Anterior cingulate cortex (tissue), 58 donors: ENCODE data around the gene MANF.
"Not testable (repeated sequence)": the region's sequence is repeated elsewhere in the genome, so short reads cannot be mapped to it uniquely, and the experiment has no call there.

ENCODE experiments used
- DNase-seq, 58 donors: peaks; one replicate each; lab custom pipeline; 2025; lab: John Stamatoyannopoulos, UW

Gene MANF

GRCh38 chr3:51384726-51385473, at the start of gene MANF:
MANF (plus strand) TSS chr3:51385291; CDS start chr3:51385343, 52 bp downstream.
- peak; percentile 84 to 99 (median 98) for DNase-seq

GRCh38 chr3:51336261-51336660, 48.8 kb upstream of the MANF start:
- DNase-seq, result no peak

- no peak for DNase-seq
Observed at GRCh38 chr3:51337666-51338065, 47.4 kb upstream of the MANF start.

DNA sequence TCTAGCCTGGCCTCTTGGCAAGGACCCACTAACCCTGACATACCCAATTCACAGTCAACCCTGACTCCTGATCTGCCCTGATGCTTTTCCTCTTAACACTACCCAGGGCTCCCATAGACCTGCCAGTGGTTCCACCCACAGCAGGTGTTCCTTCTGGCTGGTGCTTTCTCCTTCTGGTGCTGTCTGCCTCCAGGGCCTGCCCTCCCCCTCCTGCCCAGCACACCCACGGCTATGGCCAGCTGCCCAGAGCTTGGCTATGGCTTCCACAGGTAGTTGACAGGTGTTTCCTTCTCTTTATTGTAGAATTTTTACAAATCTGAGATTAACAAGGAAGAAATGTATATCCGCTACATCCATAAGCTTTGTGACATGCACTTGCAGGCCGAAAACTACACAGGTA, 46.5 kb upstream of the MANF start:
- DNase-seq, result no peak

DNA sequence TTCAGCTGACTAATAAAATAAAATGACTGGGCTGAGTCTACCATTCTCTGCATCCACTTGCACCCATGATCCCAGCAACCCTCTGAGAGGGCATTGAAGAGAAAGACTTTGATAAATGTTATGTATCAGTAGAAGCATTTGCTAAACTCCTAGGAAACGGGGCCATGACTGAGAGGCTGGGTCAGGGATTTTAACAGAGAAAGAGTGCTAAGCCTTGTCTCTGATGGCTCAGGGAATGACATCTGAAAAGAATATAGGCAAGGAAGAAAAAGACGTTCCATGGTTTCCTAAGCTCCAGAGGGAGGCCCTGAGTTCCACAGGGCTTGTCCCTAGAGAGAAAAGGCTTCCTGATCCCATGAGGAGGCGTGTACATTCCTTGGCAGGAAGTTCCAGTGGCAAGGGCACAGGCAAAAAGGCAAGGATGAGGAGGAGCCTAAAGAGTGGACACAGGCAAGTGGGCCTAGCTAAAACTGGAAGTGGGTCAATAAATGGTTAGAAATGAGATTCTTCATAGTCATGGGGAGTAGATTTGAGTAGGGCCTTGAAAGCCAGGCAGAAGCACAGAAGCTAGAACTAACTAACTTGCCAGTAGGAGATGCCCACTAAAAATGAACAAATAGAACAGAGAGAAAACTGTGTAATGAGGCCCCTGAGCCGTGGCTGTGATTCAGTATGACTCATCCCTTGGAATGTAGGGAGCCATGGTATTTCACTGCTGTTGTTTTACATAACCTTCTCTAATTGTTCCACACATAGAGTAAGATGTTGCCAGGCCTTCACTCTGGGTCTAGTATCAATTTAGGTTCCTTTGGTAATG, 44.9 kb upstream of the MANF start:
- peak in 14 of 58 donors; percentile 3 to 57 (median 22) for DNase-seq

DNA sequence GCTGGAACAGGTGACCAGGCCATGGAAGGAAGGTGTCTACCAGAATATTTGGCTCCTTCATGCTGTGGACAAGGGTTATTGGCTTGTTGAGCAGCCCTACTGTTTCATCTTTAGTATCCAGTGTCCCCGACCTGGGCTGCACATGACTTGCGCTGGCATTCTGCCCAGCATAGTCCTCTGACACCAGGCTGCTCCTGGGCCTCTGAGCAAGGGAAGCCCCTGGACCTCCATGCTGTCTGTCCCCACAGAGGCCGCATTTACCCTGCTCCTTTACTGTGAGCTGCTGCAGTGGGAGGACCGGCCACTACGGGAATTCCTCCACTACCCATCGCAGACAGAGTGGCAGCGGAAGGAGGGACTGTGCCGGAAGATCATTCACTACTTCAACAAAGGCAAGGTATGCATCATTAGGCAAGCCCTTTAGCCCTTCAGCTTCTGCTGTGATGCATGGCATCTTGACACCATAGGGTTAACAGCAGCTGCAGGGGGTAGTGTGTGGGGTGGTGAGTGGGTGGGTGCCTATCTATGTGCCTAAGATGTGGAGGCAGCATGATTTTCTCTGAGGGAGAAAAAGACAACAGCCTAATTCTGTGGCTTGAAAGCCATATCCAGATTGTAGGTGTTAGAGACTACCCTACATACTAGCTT, 44.0 kb upstream of the MANF start:
- DNase-seq, result peak in 1 of 58 donors; percentile 23

DNA sequence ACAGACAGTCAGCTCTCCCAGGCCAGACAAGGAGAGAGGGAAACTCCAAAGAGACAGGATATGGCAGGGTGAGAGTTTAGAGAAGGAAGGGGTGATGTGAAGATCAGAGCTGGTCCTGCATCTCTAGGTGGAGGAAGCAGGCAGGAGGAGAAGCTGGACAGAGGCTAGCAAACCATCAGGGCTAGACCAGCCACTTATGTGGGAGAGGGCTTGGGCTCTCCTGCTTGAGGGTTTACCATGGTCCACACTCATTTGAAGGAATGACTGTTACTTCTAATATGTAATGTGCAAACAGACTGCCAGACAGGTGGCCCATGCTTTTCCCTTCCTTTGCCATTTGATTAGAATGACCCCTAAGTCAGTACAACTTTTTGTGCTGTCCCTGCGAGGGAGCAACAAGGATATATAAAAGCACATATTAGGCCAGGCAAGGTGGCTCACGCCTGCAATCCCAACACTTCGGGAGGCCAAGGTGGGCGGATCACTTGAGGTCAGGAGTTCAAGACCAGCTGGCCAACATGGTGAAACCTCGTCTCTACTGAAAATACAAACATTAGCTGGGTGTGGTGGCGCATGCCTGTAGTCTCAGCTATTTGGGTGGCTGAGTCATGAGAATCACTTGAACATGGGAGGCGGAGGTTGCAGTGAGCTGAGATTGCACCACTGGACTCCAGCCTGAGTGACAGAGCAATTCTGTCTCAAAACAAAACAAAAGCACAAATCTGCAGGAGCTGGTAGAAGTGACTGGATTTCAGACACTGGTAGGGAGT, 41.0 kb upstream of the MANF start:
- DNase-seq, result peak in 3 of 58 donors; percentile 11 to 24 (median 23)

GRCh38 chr3:51350751-51351150, 34.3 kb upstream of the MANF start:
- DNase-seq, result peak in 7 of 58 donors; percentile 10 to 52 (median 31)

- DNase-seq, result no peak
Observed at GRCh38 chr3:51353131-51353530, 32.0 kb upstream of the MANF start.

DNA sequence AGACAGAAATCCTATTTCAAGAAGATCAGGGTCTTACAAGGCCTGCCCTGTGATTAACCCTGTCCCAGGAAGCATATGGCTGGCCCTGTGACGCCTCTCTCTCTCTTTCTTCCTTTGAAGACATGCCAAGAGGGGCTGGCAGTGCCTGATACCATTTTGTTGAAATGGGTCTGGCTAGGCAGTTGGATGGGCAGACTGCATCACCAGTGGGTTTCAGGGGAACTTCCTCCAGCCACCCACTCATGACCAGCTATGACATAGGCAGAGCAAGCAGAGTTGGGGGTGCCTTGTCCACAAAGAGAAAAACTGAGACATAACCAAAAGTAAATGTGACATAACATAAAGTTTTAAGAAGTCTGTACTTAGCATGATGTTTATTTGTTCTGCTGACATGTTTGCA, 31.4 kb upstream of the MANF start:
- DNase-seq, result no peak

DNA sequence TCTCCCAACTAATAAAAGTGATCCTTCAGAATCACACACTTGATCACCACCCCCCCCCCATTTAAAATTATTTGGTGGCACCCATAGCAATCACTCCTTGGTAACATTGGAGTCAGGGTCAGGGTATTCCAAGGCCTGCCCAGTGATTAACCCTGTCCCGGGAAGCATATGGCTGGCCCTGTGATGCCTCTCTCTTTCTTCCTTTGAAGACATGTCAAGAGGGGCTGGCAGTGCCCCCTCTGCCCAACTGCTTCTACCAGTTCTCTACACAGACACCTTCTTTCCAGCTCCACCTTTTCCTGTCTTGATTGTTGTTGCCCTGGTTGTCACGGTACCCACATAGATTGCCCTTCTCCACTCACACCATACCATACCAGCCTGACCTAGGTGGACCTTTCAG, 30.9 kb upstream of the MANF start:
- no peak for DNase-seq

DNA sequence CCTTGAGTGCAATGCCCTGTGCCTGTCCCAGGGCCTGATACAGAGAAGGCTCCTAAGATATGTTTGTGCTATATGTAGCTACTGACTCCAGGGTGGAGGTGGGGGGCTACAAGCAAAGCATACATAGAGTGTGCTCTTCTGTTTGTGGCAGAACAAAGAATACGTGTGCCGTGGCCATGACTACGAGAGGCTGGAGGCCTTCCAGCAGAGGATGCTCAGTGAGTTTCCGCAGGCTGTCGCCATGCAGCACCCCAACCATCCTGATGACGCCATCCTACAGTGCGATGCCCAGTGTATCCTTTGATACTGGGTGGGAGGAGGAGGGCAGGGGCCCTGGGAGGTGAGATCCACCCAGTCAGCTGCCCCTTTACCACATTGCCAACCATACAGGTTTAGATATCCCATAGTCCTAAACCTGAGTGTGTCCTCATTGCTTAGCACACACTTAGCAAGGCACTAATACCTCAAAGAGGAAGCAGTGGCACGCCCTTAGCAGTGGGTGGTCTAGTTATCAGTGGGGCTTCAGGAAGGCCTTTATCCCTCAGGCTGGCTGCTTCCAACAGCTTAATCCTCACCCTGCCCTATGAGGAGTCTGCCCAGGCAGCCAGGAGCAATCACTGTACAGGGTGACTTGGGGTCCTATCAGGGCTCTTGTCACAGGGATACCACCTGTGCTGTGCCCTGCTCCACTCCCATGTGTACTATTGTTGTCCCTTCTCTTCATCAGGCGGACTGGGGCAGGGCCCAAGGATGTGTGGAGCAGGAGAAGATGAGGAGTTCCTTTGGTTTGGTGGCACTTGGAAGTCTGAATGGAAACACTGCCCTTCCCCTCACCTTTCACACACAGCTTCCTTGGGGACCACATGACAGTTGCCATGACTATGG, 30.1 kb upstream of the MANF start:
- DNase-seq, result peak in 2 of 58 donors; percentile 10 to 32

GRCh38 chr3:51355891-51356578, 29.1 kb upstream of the MANF start:
- no peak for DNase-seq

DNA sequence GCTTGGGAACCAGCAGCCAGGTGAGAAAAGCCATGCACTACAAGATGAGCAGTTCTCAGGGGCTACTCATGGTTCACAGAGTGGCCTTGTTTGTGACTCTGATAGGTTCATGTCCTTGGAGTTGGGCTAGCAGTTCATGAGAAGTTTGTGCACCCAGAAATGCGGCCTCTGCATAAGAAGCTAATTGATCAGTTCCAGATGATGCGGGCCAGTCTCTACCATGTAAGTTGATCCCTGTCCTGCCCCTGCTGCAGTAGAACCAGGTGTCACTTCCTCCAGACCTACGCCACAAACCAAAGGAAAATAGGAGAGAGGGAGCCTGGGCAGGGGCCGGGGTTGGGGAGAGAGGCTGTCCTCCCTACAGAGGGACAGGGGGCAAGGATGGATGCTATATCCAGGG, 27.2 kb upstream of the MANF start:
- no peak for DNase-seq

DNA sequence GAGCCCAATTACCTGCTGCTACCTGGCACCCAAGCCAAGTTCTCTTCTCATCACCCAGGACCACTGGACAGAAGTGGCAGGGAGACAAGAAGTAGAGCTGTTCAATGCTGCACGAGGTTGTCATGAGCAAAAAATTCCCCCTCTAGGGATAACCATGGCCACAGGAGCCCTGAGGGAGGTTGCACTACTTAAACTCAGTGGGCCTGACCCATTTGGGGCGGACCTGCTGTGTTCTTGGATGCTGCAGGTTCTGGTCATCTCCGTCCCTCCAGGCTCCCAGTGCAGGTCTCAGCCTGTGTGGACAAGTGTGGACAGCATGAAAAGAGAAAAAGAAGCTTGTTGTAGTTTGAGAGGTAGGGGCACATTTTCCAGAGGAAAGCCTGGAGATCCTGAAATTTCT, 26.1 kb upstream of the MANF start:
- peak in 1 of 58 donors; percentile 29 for DNase-seq

GRCh38 chr3:51360806-51361205, 24.3 kb upstream of the MANF start:
- no peak for DNase-seq

DNA sequence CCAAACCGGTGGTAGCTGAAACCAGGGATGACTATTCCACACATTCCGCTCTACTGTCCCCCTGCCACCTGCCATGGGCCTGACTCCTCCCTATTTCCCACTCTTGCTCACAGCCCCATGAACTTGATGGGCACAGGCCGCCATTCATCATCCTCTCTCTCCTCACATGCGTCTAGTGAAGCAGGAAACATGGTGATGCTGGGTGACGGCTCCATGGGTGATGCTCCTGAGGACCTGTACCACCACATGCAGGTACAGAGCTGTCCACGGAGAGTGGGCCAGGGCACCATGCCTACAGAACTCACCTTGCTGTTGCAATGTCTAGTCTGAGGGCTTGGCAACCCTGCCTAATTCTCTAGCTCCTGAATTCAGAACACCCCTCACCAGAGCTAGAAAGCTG, 23.3 kb upstream of the MANF start:
- no peak for DNase-seq

GRCh38 chr3:51362476-51362875, 22.6 kb upstream of the MANF start:
- no peak for DNase-seq

GRCh38 chr3:51368276-51368675, 16.8 kb upstream of the MANF start:
- not testable (repeated sequence) for DNase-seq
